Common myeloid progenitor, CD34-positive (primary cell): ENCODE results near the gene ADM2. TPM values are rescaled to one million over a fixed set of nuclear protein-coding genes. Genes with fewer than 3 reads are reported as not detected.
A peak's percentile ranks its signal among the peaks of the same experiment; 100 is the strongest.
"Not testable (repeated sequence)": the region's sequence is repeated elsewhere in the genome, so short reads cannot be mapped to it uniquely, and the experiment has no call there.

Experiments
- CTCF ChIA-PET: fragments of 350-600 bp; sonication (Branson Sonifier 250); formaldehyde crosslinking; loops from one replicate; lab custom pipeline; 2021; ENCODE audit warnings: antibody characterized with exemption; lab: Charles Lee
- POLR2A ChIA-PET: fragments of 350-600 bp; sonication (Branson Sonifier 250); formaldehyde crosslinking; loops from one replicate; lab custom pipeline; 2021; ENCODE audit warnings: antibody characterized with exemption; lab: Charles Lee
- DNase-seq, 3 donors: peaks; one replicate each; pipeline versions ENCODE4 v3.0.0 to v3.0.0-alpha.2; 2013
- H3K27ac ChIP-seq, 2 experiments: 1 replicate in 1 of 2; 2 replicates in 1 of 2; pipeline ENCODE4 v1.7.0; 2013; ENCODE audit warnings: inconsistent platforms in 2 of 2, low read length in 2 of 2, mild to moderate bottlenecking in 2 of 2, low read depth in 1 of 2, moderate library complexity in 1 of 2; ENCODE audit not compliant: severe bottlenecking in 2 of 2, insufficient read depth in 1 of 2, poor library complexity in 1 of 2
- H3K27me3 ChIP-seq, 5 experiments: replicated peaks in 2 of 5; 1 replicate in 3 of 5; 2 replicates in 2 of 5; pipeline versions ENCODE4 v1.6.1 to v1.7.0; 2013; ENCODE audit warnings: low read length in 4 of 5, mild to moderate bottlenecking in 2 of 5, moderate library complexity in 2 of 5, inconsistent platforms in 1 of 5; ENCODE audit not compliant: insufficient read depth in 5 of 5, control insufficient read depth in 4 of 5
- H3K36me3 ChIP-seq, 4 experiments: 1 replicate in 2 of 4; 2 replicates in 2 of 4; pipeline versions ENCODE4 v1.6.1 to v1.7.0; 2013; ENCODE audit warnings: low read length in 3 of 4, control low read depth in 1 of 4, mild to moderate bottlenecking in 1 of 4; ENCODE audit not compliant: control insufficient read depth in 4 of 4, insufficient read depth in 4 of 4
- H3K4me1 ChIP-seq, 4 experiments: 1 replicate in 3 of 4; 2 replicates in 1 of 4; pipeline versions ENCODE4 v1.6.1 to v1.7.1; 2013; ENCODE audit warnings: low read length in 3 of 4, mild to moderate bottlenecking in 3 of 4, control low read depth in 1 of 4, inconsistent platforms in 1 of 4, moderate library complexity in 1 of 4; ENCODE audit not compliant: control insufficient read depth in 4 of 4, insufficient read depth in 4 of 4; ENCODE audit errors: control extremely low read depth in 1 of 4
- H3K4me3 ChIP-seq, 7 experiments: 1 replicate in 4 of 7; 2 replicates in 3 of 7; pipeline versions ENCODE4 v1.5.1 to v1.7.0; 2013; ENCODE audit warnings: mild to moderate bottlenecking in 7 of 7, low read length in 6 of 7, moderate library complexity in 6 of 7, inconsistent platforms in 2 of 7, low read depth in 2 of 7, control low read depth in 1 of 7; ENCODE audit not compliant: insufficient read depth in 4 of 7, control insufficient read depth in 1 of 7; ENCODE audit errors: extremely low read depth in 1 of 7
- H3K9me3 ChIP-seq, 5 experiments: 1 replicate in 4 of 5; 2 replicates in 1 of 5; pipeline versions ENCODE4 v1.6.1 to v1.7.1; 2013; ENCODE audit warnings: low read length in 4 of 5, mild to moderate bottlenecking in 2 of 5, inconsistent platforms in 1 of 5, low read depth in 1 of 5, moderate library complexity in 1 of 5; ENCODE audit not compliant: control insufficient read depth in 4 of 5, insufficient read depth in 2 of 5; ENCODE audit errors: control extremely low read depth in 1 of 5
- WGBS: methylation state at CpG from one replicate; pipeline ENCODE4 v1.1.5; 2013; ENCODE audit not compliant: insufficient coverage; 5-methylcytosine and 5-hydroxymethylcytosine counted together
- polyA plus RNA-seq: library from polyadenylated mRNA; unstranded; fragments of 120-200 nt; gene quantifications from one replicate; pipeline ENCODE4 v1.2.1, GENCODE V29; 2013

The ADM2 gene, protein sequence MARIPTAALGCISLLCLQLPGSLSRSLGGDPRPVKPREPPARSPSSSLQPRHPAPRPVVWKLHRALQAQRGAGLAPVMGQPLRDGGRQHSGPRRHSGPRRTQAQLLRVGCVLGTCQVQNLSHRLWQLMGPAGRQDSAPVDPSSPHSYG
- 0.81 TPM for polyA plus RNA-seq

DNA sequence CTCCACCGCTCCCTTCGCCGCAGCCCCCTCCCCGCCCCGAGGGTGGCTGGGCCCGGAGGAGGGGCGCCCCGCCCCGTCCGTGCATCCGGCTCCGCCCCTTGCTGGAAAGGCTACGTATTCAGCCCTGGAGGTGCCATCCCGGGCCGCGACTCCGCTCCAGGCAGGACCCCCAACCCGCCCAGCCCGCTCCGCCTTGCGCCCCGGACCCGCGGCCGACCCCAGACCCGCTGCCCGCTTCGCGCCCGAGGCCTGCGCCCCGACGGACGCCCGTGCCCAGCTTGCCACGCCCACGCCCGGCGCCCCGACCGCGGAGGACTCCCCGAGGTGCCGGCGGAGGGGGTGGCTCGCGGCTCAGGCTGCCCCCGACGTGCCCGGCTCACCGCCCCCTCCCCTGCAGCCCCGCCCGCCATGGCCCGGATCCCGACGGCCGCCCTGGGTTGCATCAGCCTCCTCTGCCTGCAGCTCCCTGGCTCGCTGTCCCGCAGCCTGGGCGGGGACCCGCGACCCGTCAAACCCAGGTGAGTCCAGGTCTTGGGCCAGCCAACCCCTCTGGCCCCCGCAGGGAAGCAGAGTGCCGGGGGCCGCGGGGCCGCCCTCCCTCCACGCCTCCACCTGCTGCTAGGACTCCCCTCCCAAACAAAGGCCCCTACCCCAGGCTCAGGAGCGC is at the start of gene ADM2:
ADM2 (plus strand) TSS at position 104 of the 667 bp plus-strand sequence; CDS start at position 409, 305 bp downstream.
- Histone ChIP-seq H3K36me3 (no peaks in the 10 kb centered on the region), H3K4me1 (peaks cover 0 to 23% (median 18%) of the 10 kb centered on the region in 4 experiments), H3K27ac (no peak within 1 kb of the TSS), H3K9me3 (no peaks in the 10 kb centered on the region), H3K27me3 (peaks cover 0 to 53% (median 22%) of the 10 kb centered on the region in 5 experiments), H3K4me3 (peak within 1 kb of the TSS in 6 of 7 experiments; percentile 6 to 65 (median 54))
- ChIA-PET CTCF (interaction anchor here (1.4 kb wide), 1 partner anchor 19 kb away, joined by 5 read pairs; no protein-coding TSS in a partner anchor), POLR2A (interaction anchor here (0.7 kb wide), 1 partner anchor 13 kb away, joined by 4 read pairs; no protein-coding TSS in a partner anchor)
- peak in 2 of 3 donors; percentile 50 to 54 for DNase-seq
- WGBS: 4% methylated on average over 50 of the region's 70 CpGs

DNA sequence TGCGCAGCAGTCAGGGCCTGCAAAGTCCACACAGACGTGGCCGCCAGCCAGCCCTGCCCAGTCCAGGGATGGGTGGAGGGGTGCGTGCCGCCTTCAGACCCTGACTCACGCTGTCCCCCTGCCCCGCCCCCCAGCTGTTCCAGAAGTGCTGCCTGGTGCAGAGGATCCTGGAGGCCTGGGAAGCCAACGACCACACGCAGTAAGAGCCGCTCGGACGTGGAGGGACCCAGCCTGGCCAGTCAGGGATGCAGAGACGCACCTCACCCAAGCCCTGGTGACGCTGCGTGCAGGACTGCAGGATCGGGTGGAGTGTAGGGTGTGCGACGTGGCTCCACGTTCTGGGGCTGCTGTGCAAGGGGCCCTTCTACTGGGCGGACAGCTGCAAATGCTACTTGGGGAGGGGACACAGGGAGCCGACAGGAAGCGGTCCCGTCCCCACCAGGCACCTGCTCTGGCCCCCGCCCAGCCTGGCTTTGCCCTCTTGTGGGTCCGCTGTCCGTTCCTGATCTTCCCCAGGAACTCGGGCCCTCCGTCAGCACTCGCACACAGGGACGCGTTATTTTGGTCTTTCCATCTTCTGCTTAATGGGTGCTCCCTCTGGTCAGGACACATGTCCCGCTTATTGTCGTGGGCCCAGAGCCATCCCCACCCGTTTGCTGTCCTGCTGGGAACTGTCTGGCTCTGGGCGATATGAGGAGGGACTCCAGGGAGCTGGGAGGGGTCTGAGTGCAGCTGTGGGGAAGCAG is 49.0 kb upstream of the ADM2 start:
- no peak overlapping the region for H3K4me3 ChIP-seq
- H3K27ac ChIP-seq: no peak overlapping the region
- no peaks in the 10 kb centered on the region for H3K9me3 ChIP-seq
- H3K4me1 ChIP-seq: no peaks in the 10 kb centered on the region
- WGBS: 97% methylated on average over 33 of the region's 35 CpGs
- peaks cover 13 to 78% (median 50%) of the 10 kb centered on the region in 4 experiments for H3K36me3 ChIP-seq
- no peaks in the 10 kb centered on the region for H3K27me3 ChIP-seq
- ChIA-PET CTCF (no interaction called here), POLR2A (no interaction called here)
- no peak for DNase-seq

DNA sequence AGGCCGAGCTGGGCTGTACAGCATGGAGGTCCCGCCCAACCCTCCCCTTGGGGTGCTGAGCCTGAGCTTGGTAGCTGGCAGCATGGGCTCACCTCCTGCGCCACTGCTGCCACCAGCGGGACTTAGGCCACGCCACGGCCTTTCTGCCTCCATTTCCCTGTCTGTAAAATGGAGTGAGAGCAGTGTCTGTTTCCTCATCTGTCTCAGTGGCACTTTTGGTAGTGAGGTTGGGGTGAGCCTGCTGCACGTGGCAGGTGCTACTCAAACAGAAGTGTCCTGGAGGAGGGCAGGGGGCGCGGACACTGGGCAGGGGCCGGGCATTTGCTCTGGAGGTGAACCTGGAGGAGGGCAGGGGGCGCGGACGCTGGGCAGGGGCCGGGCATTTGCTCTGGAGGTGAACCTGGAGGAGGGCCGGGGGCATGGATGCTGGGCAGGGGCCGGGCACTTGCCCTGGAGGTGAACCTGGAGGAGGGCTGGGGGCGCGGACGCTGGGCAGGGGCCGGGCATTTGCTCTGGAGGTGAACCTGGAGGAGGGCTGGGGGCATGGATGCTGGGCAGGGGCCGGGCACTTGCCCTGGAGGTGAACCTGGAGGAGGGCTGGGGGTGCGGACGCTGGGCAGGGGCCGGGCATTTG is 48.3 kb upstream of the ADM2 start:
- WGBS: 91% methylated on average over 5 of the region's 24 CpGs
- POLR2A ChIA-PET, H3K4me1 ChIP-seq, CTCF ChIA-PET, H3K4me3 ChIP-seq, DNase-seq, H3K27me3 ChIP-seq, H3K27ac ChIP-seq, H3K9me3 ChIP-seq: not testable (repeated sequence)
- H3K36me3 ChIP-seq: peaks cover 16 to 79% (median 51%) of the 10 kb centered on the region in 4 experiments

DNA sequence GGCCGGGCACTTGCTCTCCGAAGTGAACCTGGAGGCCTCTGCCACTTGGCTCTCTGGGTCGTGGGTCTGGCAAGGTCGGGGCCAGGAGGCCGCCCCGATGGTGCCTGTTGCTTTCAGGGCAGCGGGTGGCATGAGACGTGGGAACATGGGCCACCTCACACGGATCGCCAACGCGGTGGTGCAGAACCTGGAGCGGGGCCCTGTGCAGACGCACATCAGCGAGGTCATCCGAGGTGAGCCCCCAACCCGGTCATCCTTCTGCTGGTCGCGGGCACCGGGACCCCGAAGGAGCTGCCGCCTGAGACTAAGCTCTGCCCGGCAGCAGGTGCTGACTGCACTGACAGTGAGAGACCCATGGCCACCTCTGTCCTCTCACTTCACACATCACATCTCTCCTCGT is 46.5 kb upstream of the ADM2 start:
- Histone ChIP-seq H3K4me3 (no peak overlapping the region), H3K4me1 (no peaks in the 10 kb centered on the region), H3K36me3 (peaks cover 16 to 81% (median 55%) of the 10 kb centered on the region in 4 experiments), H3K27me3 (no peaks in the 10 kb centered on the region), H3K27ac (no peak overlapping the region), H3K9me3 (no peaks in the 10 kb centered on the region)
- ChIA-PET CTCF (interaction anchor here (1.6 kb wide), 1 partner anchor 16 kb away, joined by 3 read pairs; no protein-coding TSS in a partner anchor), POLR2A (no interaction called here)
- no peak for DNase-seq
- WGBS: 90% methylated on average over 22 of the region's 24 CpGs

DNA sequence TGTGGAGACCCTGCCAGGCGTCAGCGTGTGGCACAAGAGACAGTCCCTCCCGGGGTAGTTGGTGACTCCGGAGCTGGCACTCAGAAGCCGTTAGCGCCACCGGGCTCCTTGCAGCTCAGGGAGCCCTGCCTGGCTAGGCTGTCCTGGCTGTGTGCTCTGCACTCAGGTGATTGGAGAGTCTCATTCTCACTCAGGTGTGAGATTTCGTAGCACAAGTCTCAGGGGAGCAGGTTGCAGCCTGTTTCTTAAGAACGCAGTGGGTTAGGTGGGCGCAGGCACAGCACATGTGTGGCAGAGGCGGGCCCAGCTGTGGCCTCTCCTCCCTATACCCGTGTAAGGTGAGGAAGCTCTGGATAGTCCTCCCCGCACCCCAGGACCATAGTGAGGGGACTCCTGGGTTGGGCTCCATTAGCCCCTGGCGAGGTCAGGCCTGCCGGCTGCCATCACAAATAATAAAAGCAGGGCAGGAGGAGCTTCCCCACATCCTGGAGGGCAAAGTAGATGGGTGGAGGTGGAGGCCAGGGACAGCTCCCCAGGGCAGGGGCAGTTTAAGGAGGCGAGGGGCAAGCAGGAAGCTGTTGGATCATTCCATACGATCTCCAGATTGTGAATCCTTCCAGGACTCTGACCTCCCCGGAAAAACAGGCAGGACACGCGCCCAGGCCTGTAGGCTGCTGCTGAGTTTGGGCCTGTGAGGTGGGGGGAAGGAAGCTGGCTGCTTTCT is 45.9 kb upstream of the ADM2 start:
- H3K36me3 ChIP-seq: peaks cover 11 to 81% (median 55%) of the 10 kb centered on the region in 4 experiments
- no peak overlapping the region for H3K27ac ChIP-seq
- CTCF ChIA-PET: interaction anchor here (1.6 kb wide), 1 partner anchor 15 kb away, joined by 3 read pairs; no protein-coding TSS in a partner anchor
- H3K27me3 ChIP-seq: no peaks in the 10 kb centered on the region
- H3K4me3 ChIP-seq: no peak overlapping the region
- no peaks in the 10 kb centered on the region for H3K9me3 ChIP-seq
- H3K4me1 ChIP-seq: no peaks in the 10 kb centered on the region
- 96% methylated on average over 16 of the region's 20 CpGs for WGBS
- POLR2A ChIA-PET: no interaction called here
- no peak for DNase-seq

DNA sequence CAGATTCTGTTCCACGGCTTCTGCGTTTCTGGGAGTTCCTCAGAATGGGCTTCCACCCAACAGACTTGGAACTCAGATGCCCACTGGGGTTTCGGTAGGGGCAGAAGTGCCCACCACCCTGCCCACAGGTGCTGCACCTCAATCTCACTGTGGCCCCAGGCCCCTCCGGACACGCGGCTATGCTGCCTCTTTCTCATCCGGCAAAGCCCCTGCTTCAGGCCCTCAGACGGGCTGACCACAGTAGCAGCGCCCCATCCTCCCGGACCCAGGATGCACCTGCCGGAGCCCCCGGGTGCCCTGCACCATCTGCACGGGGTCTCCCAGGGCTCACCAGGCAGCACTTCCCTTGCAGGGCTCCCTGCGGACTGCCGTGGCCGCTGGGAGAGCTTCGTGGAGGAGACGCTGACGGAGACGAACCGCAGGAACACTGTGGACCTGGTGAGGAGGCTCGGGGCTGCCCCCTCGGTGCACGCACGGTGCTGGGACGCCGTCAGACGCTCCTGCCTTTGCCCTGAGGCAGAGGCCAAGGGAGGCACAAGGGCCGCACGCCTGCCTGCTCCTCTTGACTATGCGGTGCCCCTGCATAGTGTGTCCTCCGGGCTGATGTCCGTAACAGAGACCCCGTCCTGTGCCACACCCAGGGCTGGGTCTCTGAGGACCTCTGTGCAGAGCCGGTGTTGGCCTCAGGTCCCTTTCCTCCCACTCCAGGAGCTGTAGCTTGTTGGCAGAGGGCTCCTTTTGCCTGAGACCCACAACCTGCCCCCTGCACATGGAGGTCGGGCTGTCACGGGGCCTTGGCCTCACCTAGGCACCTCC is 45.1 kb upstream of the ADM2 start:
- DNase-seq: no peak
- no peak overlapping the region for H3K4me3 ChIP-seq
- 94% methylated on average over 35 of the region's 37 CpGs for WGBS
- ChIA-PET POLR2A (no interaction called here), CTCF (interaction anchor here (1.6 kb wide), 1 partner anchor 15 kb away, joined by 3 read pairs; no protein-coding TSS in a partner anchor)
- H3K36me3 ChIP-seq: peaks cover 7 to 82% (median 54%) of the 10 kb centered on the region in 4 experiments
- H3K27me3 ChIP-seq: no peaks in the 10 kb centered on the region
- H3K4me1 ChIP-seq: no peaks in the 10 kb centered on the region
- H3K27ac ChIP-seq: no peak overlapping the region
- no peaks in the 10 kb centered on the region for H3K9me3 ChIP-seq
